HG03039 (cell line): ENCODE measurements around the gene GAGE13.
"Not testable (repeated sequence)": the region's sequence is repeated elsewhere in the genome, so short reads cannot be mapped to it uniquely, and the experiment has no call there.

Source experiments
- ATAC-seq: cut with Tn5 transposase; IDR thresholded peaks from one replicate; pipeline ENCODE4 v1.9.1; 2021; ENCODE audit warnings: mild to moderate bottlenecking, moderate library complexity; ENCODE audit not compliant: unreplicated experiment

Gene GAGE13

GRCh38 chrX:49331282-49331681 lies at the start of gene GAGE13:
GAGE13 (plus strand) TSS chrX:49331582; CDS start chrX:49332738, 1,156 bp downstream.
- not testable (repeated sequence) for ATAC-seq

GRCh38 chrX:49282647-49283011 lies 48.8 kb upstream of the GAGE13 start:
- ATAC-seq, result no peak

- no peak for ATAC-seq
These were observed 47.2 kb upstream of the GAGE13 start for GRCh38 chrX:49284212-49284611.

- no peak for ATAC-seq
These were observed 45.2 kb upstream of the GAGE13 start for GRCh38 chrX:49286136-49286535.

- no peak for ATAC-seq
These were observed 44.8 kb upstream of the GAGE13 start for GRCh38 chrX:49286581-49286980.

- ATAC-seq, result no peak
These were observed 43.7 kb upstream of the GAGE13 start for GRCh38 chrX:49287665-49288064.

- no peak for ATAC-seq
These were observed 41.2 kb upstream of the GAGE13 start for GRCh38 chrX:49290215-49290614.

- no peak for ATAC-seq
These were observed 39.6 kb upstream of the GAGE13 start for GRCh38 chrX:49291615-49292337.

GRCh38 chrX:49292400-49293362 lies 38.7 kb upstream of the GAGE13 start:
- ATAC-seq, result no peak

- ATAC-seq, result not testable (repeated sequence)
These were observed 32.1 kb upstream of the GAGE13 start for GRCh38 chrX:49299293-49299692.

GRCh38 chrX:49300703-49301102 lies 30.7 kb upstream of the GAGE13 start:
- no peak for ATAC-seq

- no peak for ATAC-seq
These were observed 28.0 kb upstream of the GAGE13 start, which contains the start of gene GAGE10 for GRCh38 chrX:49303346-49303745. GAGE10 (plus strand) TSS chrX:49303646; CDS start chrX:49304860, 1,214 bp downstream.

- ATAC-seq, result not testable (repeated sequence)
These were observed 23.6 kb upstream of the GAGE13 start for GRCh38 chrX:49307775-49308174.

- ATAC-seq, result no peak
These were observed 22.6 kb upstream of the GAGE13 start for GRCh38 chrX:49308604-49309269.

GRCh38 chrX:49309401-49309981 lies 21.9 kb upstream of the GAGE13 start:
- ATAC-seq, result no peak

- ATAC-seq, result no peak
These were observed 21.0 kb upstream of the GAGE13 start for GRCh38 chrX:49310371-49310770.

- no peak for ATAC-seq
These were observed 19.2 kb upstream of the GAGE13 start for GRCh38 chrX:49312176-49312575.

GRCh38 chrX:49316085-49316484 lies 15.3 kb upstream of the GAGE13 start:
- ATAC-seq, result no peak

- ATAC-seq, result not testable (repeated sequence)
These were observed 9.6 kb upstream of the GAGE13 start, which contains the start of gene GAGE12J for GRCh38 chrX:49321737-49322136. GAGE12J (plus strand) TSS chrX:49322037; CDS start chrX:49323194, 1,157 bp downstream.

GRCh38 chrX:49322266-49322665 lies 9.1 kb upstream of the GAGE13 start:
- not testable (repeated sequence) for ATAC-seq

GRCh38 chrX:49323735-49324134 lies 7.6 kb upstream of the GAGE13 start:
- ATAC-seq, result not testable (repeated sequence)
